Osteoblast (primary cell): ENCODE data around the gene COX15. TPM values are rescaled to one million over a fixed set of nuclear protein-coding genes. Genes with fewer than 3 reads are reported as not detected.

Experiments
- DNase-seq: peaks from one replicate; pipeline ENCODE4 v3.0.0; 2011; ENCODE audit warnings: low spot score, mixed read lengths; ENCODE audit not compliant: insufficient read length; ENCODE audit errors: missing footprints
- H2AFZ ChIP-seq: 2 replicates; pipeline ENCODE4 v1.6.0; 2011; ENCODE audit warnings: mild to moderate bottlenecking, low read length
- H3K27ac ChIP-seq: 2 replicates; pipeline ENCODE4 v1.5.1; 2011; ENCODE audit warnings: mild to moderate bottlenecking, low read depth, low read length, moderate library complexity
- H3K27me3 ChIP-seq: 2 replicates; pipeline ENCODE4 v1.6.0; 2012; ENCODE audit warnings: mild to moderate bottlenecking, control low read depth, inconsistent platforms, low read length, moderate library complexity; ENCODE audit not compliant: insufficient read depth
- H3K36me3 ChIP-seq: 2 replicates; pipeline ENCODE4 v1.5.1; 2011; ENCODE audit warnings: mild to moderate bottlenecking, low read length, control low read depth, moderate library complexity; ENCODE audit not compliant: insufficient read depth
- H3K4me1 ChIP-seq: 2 replicates; pipeline ENCODE4 v1.5.1; 2011; ENCODE audit warnings: mild to moderate bottlenecking, low read length, control low read depth, moderate library complexity; ENCODE audit not compliant: insufficient read depth
- H3K4me2 ChIP-seq: 2 replicates; pipeline ENCODE4 v1.6.0; 2011; ENCODE audit warnings: mild to moderate bottlenecking, low read length; ENCODE audit not compliant: insufficient read depth
- H3K4me3 ChIP-seq: fragments of 200-600 bp; sonication (generic); 3 replicates; pipeline ENCODE4 v1.5.1; 2012; ENCODE audit warnings: mild to moderate bottlenecking, low read length, inconsistent platforms; ENCODE audit not compliant: insufficient read depth
- H3K79me2 ChIP-seq: 2 replicates; pipeline ENCODE4 v1.6.0; 2012; ENCODE audit warnings: mild to moderate bottlenecking, low read length, control low read depth, inconsistent platforms; ENCODE audit not compliant: insufficient read depth
- H3K9me3 ChIP-seq: 2 replicates; pipeline ENCODE4 v1.5.1; 2011; ENCODE audit warnings: low read depth, low read length, control low read depth
- H4K20me1 ChIP-seq: 2 replicates; pipeline ENCODE4 v1.6.0; 2012; ENCODE audit warnings: mild to moderate bottlenecking, low read length, control low read depth; ENCODE audit not compliant: insufficient read depth
- total RNA-seq: library from RNA; depleted of rRNA; stranded (reverse); fragments of >200 nt; gene quantifications from 2 replicates; pipeline ENCODE4 v1.2.3, GENCODE V29; 2012
- TF ChIP-seq, protein P1 (sequence below): IDR thresholded peaks from 2 replicates; pipeline ENCODE4 v1.5.1; 2011; ENCODE audit warnings: mild to moderate bottlenecking, low read depth, low read length, moderate library complexity; ENCODE audit errors: extremely low read depth

Gene COX15
- total RNA-seq, 1 donor, result 36.9 TPM

DNA sequence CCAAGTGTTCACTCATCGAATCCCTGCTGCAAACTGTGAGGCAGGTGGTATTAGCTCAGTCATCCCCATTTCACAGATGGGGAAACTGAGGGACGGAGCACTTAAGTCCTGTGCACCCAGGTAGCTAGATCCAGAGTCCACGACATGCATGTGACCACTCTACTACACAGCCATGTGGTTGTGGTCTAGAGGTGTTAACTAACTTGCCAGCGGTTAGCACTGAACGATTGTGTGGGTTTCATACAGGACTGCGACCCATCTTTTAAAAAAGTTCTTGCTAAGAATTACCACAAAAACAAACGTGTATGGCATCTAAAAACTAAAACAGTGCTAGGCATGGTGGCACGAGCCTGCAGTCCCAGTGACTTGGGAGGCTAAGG is 34.4 kb upstream of the COX15 start:
- no peak for DNase-seq
- Histone ChIP-seq H3K9me3 (no peaks in the 10 kb centered on the region), H3K4me3 (no peak overlapping the region), H3K27me3 (no peaks in the 10 kb centered on the region), H4K20me1 (no peaks in the 10 kb centered on the region), H3K4me1 (peaks cover 5% of the 10 kb centered on the region), H3K4me2 (no peak overlapping the region), H3K27ac (no peak overlapping the region), H2AFZ (no peak overlapping the region), H3K36me3 (no peaks in the 10 kb centered on the region), H3K79me2 (no peaks in the 10 kb centered on the region)
- TF ChIP-seq, protein P1, sequence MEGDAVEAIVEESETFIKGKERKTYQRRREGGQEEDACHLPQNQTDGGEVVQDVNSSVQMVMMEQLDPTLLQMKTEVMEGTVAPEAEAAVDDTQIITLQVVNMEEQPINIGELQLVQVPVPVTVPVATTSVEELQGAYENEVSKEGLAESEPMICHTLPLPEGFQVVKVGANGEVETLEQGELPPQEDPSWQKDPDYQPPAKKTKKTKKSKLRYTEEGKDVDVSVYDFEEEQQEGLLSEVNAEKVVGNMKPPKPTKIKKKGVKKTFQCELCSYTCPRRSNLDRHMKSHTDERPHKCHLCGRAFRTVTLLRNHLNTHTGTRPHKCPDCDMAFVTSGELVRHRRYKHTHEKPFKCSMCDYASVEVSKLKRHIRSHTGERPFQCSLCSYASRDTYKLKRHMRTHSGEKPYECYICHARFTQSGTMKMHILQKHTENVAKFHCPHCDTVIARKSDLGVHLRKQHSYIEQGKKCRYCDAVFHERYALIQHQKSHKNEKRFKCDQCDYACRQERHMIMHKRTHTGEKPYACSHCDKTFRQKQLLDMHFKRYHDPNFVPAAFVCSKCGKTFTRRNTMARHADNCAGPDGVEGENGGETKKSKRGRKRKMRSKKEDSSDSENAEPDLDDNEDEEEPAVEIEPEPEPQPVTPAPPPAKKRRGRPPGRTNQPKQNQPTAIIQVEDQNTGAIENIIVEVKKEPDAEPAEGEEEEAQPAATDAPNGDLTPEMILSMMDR, result no peak

GRCh38 chr10:99765672-99766301 is 33.9 kb upstream of the COX15 start:
- no peak for DNase-seq
- no peak overlapping the region for H3K4me3 ChIP-seq
- TF ChIP-seq, protein P1, result no peak
- H3K4me2 ChIP-seq, result no peak overlapping the region
- H3K79me2 ChIP-seq, result no peaks in the 10 kb centered on the region
- no peak overlapping the region for H3K27ac ChIP-seq
- H3K4me1 ChIP-seq, result peaks cover 5% of the 10 kb centered on the region
- no peak overlapping the region for H2AFZ ChIP-seq
- no peaks in the 10 kb centered on the region for H3K27me3 ChIP-seq
- no peaks in the 10 kb centered on the region for H3K36me3 ChIP-seq
- H3K9me3 ChIP-seq, result no peaks in the 10 kb centered on the region
- H4K20me1 ChIP-seq, result no peaks in the 10 kb centered on the region

DNA sequence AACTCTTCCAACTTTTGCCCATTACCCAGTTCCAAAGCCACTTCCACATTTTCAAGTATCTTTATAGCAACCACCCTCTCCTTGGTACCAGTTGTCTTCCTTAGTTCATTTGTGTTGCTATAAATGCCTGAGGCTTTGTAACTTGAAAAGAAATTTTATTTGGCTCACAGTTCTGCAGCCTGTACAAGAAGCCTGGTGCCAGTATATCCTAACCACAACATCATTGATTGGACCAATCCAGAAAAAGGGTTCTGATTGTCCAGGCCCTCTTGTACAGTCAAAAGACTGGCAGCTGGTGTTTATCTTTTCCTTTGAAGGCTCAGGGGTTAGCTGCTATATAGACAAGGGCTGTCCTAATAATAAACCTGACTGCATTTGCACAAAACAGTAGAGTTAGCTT is 29.4 kb upstream of the COX15 start:
- no peaks in the 10 kb centered on the region for H3K79me2 ChIP-seq
- H3K36me3 ChIP-seq, result peaks cover 26% of the 10 kb centered on the region
- DNase-seq, result no peak

DNA sequence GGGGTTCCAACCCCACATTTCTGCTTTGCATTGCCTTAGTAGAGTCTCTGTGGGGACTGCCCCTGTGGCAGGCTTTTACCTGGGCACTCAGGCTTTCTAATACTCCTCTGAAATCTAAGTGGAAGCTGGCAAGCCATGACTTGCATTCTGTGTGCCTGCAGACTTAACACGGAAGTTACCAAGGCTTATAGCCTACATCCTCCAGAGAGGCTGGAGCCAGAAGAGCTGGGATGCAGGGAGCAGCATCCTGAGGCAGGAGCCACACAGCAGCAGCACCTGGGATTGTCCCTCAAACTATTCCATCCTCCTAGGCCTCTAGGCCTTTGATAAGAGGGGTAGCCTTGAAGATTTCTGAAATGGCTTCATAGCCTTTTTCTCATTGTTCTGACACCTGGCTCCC is 28.4 kb upstream of the COX15 start:
- no peak overlapping the region for H3K4me3 ChIP-seq
- TF ChIP-seq, protein P1, result no peak
- no peaks in the 10 kb centered on the region for H3K79me2 ChIP-seq
- H3K36me3 ChIP-seq, result peaks cover 35% of the 10 kb centered on the region
- H3K4me2 ChIP-seq, result no peak overlapping the region
- peaks cover 6% of the 10 kb centered on the region for H3K4me1 ChIP-seq
- H3K9me3 ChIP-seq, result no peaks in the 10 kb centered on the region
- DNase-seq, result no peak
- H3K27me3 ChIP-seq, result no peaks in the 10 kb centered on the region
- H2AFZ ChIP-seq, result no peak overlapping the region
- no peak overlapping the region for H3K27ac ChIP-seq
- H4K20me1 ChIP-seq, result no peaks in the 10 kb centered on the region

More for the DNA sequence above, 29.4 kb upstream of the COX15 start:
- H4K20me1 ChIP-seq, result no peaks in the 10 kb centered on the region
- H3K4me2 ChIP-seq, result no peak overlapping the region
- H3K27me3 ChIP-seq, result no peaks in the 10 kb centered on the region
- H3K9me3 ChIP-seq, result no peaks in the 10 kb centered on the region
- no peak overlapping the region for H3K27ac ChIP-seq
- TF ChIP-seq, protein P1, result no peak
- H3K4me1 ChIP-seq, result peaks cover 6% of the 10 kb centered on the region
- H3K4me3 ChIP-seq, result no peak overlapping the region
- no peak overlapping the region for H2AFZ ChIP-seq
